GM12865 (cell line): Measurements from ENCODE around the gene C1orf216.
"Not testable (repeated sequence)": the region's sequence is repeated elsewhere in the genome, so short reads cannot be mapped to it uniquely, and the experiment has no call there.

Experiments
- DNase-seq: peaks from one replicate; pipeline ENCODE4 v3.0.0; 2010; ENCODE audit warnings: low read depth
- H3K4me3 ChIP-seq: 2 replicates; pipeline ENCODE4 v1.5.1; 2011; ENCODE audit warnings: mild to moderate bottlenecking, low read depth, low read length, control low read depth
- CTCF ChIP-seq: IDR thresholded peaks from 2 replicates; pipeline ENCODE4 v1.5.1; 2011; ENCODE audit warnings: low read length, control low read depth, low read depth, inconsistent platforms; ENCODE audit not compliant: insufficient read depth; ENCODE audit errors: missing control alignments

Gene C1orf216

GRCh38 chr1:35706846-35707600 lies 11.7 kb downstream of the C1orf216 start:
- no peak for DNase-seq
- H3K4me3 ChIP-seq = no peak overlapping the region
- TF ChIP-seq CTCF = no peak

- no peak overlapping the region for H3K4me3 ChIP-seq
- TF ChIP-seq CTCF = no peak
- no peak for DNase-seq
Measured at GRCh38 chr1:35702508-35702907, 16.2 kb downstream of the C1orf216 start.

- DNase-seq, H3K4me3 ChIP-seq: not testable (repeated sequence)
Measured at GRCh38 chr1:35699152-35699551, 19.5 kb downstream of the C1orf216 start.

GRCh38 chr1:35692317-35692716 lies 26.4 kb downstream of the C1orf216 start:
- DNase-seq = no peak
- no peak overlapping the region for H3K4me3 ChIP-seq
- no peak for TF ChIP-seq CTCF

GRCh38 chr1:35691571-35692220 lies 27.0 kb downstream of the C1orf216 start:
- no peak for DNase-seq
- TF ChIP-seq CTCF = no peak
- no peak overlapping the region for H3K4me3 ChIP-seq

GRCh38 chr1:35691080-35691479 lies 27.6 kb downstream of the C1orf216 start:
- DNase-seq = no peak
- H3K4me3 ChIP-seq = no peak overlapping the region

GRCh38 chr1:35690103-35690502 lies 28.6 kb downstream of the C1orf216 start:
- H3K4me3 ChIP-seq, DNase-seq: not testable (repeated sequence)

More at GRCh38 chr1:35691080-35691479, 27.6 kb downstream of the C1orf216 start:
- no peak for TF ChIP-seq CTCF

GRCh38 chr1:35688161-35688560 lies 30.5 kb downstream of the C1orf216 start:
- DNase-seq = no peak
- H3K4me3 ChIP-seq = no peak overlapping the region
- TF ChIP-seq CTCF = no peak
